Osteoblast (primary cell): ENCODE data around the gene DCLK3. TPM values are rescaled to one million over a fixed set of nuclear protein-coding genes. Genes with fewer than 3 reads are reported as not detected.
A peak's percentile ranks its signal among the peaks of the same experiment; 100 is the strongest.

ENCODE experiments used
- DNase-seq: peaks from one replicate; pipeline ENCODE4 v3.0.0; 2011; ENCODE audit warnings: low spot score, mixed read lengths; ENCODE audit not compliant: insufficient read length; ENCODE audit errors: missing footprints
- H2AFZ ChIP-seq: 2 replicates; pipeline ENCODE4 v1.6.0; 2011; ENCODE audit warnings: mild to moderate bottlenecking, low read length
- H3K27ac ChIP-seq: 2 replicates; pipeline ENCODE4 v1.5.1; 2011; ENCODE audit warnings: mild to moderate bottlenecking, low read depth, low read length, moderate library complexity
- H3K27me3 ChIP-seq: 2 replicates; pipeline ENCODE4 v1.6.0; 2012; ENCODE audit warnings: mild to moderate bottlenecking, control low read depth, inconsistent platforms, low read length, moderate library complexity; ENCODE audit not compliant: insufficient read depth
- H3K36me3 ChIP-seq: 2 replicates; pipeline ENCODE4 v1.5.1; 2011; ENCODE audit warnings: mild to moderate bottlenecking, low read length, control low read depth, moderate library complexity; ENCODE audit not compliant: insufficient read depth
- H3K4me1 ChIP-seq: 2 replicates; pipeline ENCODE4 v1.5.1; 2011; ENCODE audit warnings: mild to moderate bottlenecking, low read length, control low read depth, moderate library complexity; ENCODE audit not compliant: insufficient read depth
- H3K4me2 ChIP-seq: 2 replicates; pipeline ENCODE4 v1.6.0; 2011; ENCODE audit warnings: mild to moderate bottlenecking, low read length; ENCODE audit not compliant: insufficient read depth
- H3K4me3 ChIP-seq: fragments of 200-600 bp; sonication (generic); 3 replicates; pipeline ENCODE4 v1.5.1; 2012; ENCODE audit warnings: mild to moderate bottlenecking, low read length, inconsistent platforms; ENCODE audit not compliant: insufficient read depth
- H3K79me2 ChIP-seq: 2 replicates; pipeline ENCODE4 v1.6.0; 2012; ENCODE audit warnings: mild to moderate bottlenecking, low read length, control low read depth, inconsistent platforms; ENCODE audit not compliant: insufficient read depth
- H3K9me3 ChIP-seq: 2 replicates; pipeline ENCODE4 v1.5.1; 2011; ENCODE audit warnings: low read depth, low read length, control low read depth
- H4K20me1 ChIP-seq: 2 replicates; pipeline ENCODE4 v1.6.0; 2012; ENCODE audit warnings: mild to moderate bottlenecking, low read length, control low read depth; ENCODE audit not compliant: insufficient read depth
- CTCF ChIP-seq: IDR thresholded peaks from 2 replicates; pipeline ENCODE4 v1.5.1; 2011; ENCODE audit warnings: mild to moderate bottlenecking, low read depth, low read length, moderate library complexity; ENCODE audit errors: extremely low read depth
- total RNA-seq: library from RNA; depleted of rRNA; stranded (reverse); fragments of >200 nt; gene quantifications from 2 replicates; pipeline ENCODE4 v1.2.3, GENCODE V29; 2012

DCLK3 gene
- total RNA-seq, 1 donor, result under 0.01 TPM

GRCh38 chr3:36705015-36705414 lies 59.3 kb downstream of the DCLK3 start:
- peak overlapping the region; percentile 55 for H2AFZ ChIP-seq
- H3K79me2 ChIP-seq, result no peaks in the 10 kb centered on the region
- H4K20me1 ChIP-seq, result no peaks in the 10 kb centered on the region
- H3K4me1 ChIP-seq, result peaks cover 23% of the 10 kb centered on the region
- H3K36me3 ChIP-seq, result no peaks in the 10 kb centered on the region
- no peaks in the 10 kb centered on the region for H3K9me3 ChIP-seq
- TF ChIP-seq CTCF, result no peak
- DNase-seq, result no peak
- H3K4me2 ChIP-seq, result no peak overlapping the region
- H3K27ac ChIP-seq, result no peak overlapping the region
- H3K4me3 ChIP-seq, result no peak overlapping the region
- no peaks in the 10 kb centered on the region for H3K27me3 ChIP-seq

- H3K27ac ChIP-seq, result no peak overlapping the region
- no peaks in the 10 kb centered on the region for H4K20me1 ChIP-seq
- peak overlapping the region; percentile 55 for H2AFZ ChIP-seq
- no peaks in the 10 kb centered on the region for H3K9me3 ChIP-seq
- DNase-seq, result no peak
- no peaks in the 10 kb centered on the region for H3K27me3 ChIP-seq
- peaks cover 23% of the 10 kb centered on the region for H3K4me1 ChIP-seq
- H3K4me2 ChIP-seq, result no peak overlapping the region
- no peaks in the 10 kb centered on the region for H3K79me2 ChIP-seq
- H3K36me3 ChIP-seq, result no peaks in the 10 kb centered on the region
- H3K4me3 ChIP-seq, result no peak overlapping the region
- TF ChIP-seq CTCF, result no peak
Measured at GRCh38 chr3:36704280-36704679, 60.1 kb downstream of the DCLK3 start.

- Histone ChIP-seq H3K4me2 (no peak overlapping the region), H3K27ac (no peak overlapping the region), H3K79me2 (no peaks in the 10 kb centered on the region), H3K9me3 (no peaks in the 10 kb centered on the region), H3K4me1 (peaks cover 12% of the 10 kb centered on the region), H3K4me3 (no peak overlapping the region), H3K27me3 (no peaks in the 10 kb centered on the region), H4K20me1 (no peaks in the 10 kb centered on the region), H2AFZ (no peak overlapping the region), H3K36me3 (no peaks in the 10 kb centered on the region)
- no peak for DNase-seq
- peak; percentile 4 for TF ChIP-seq CTCF
Measured at GRCh38 chr3:36701249-36701572, 63.1 kb downstream of the DCLK3 start.

GRCh38 chr3:36700537-36701248 lies 63.7 kb downstream of the DCLK3 start:
- H3K36me3 ChIP-seq, result no peaks in the 10 kb centered on the region
- DNase-seq, result peak; percentile 87
- peak; percentile 95 for TF ChIP-seq CTCF
- no peaks in the 10 kb centered on the region for H3K27me3 ChIP-seq
- no peak overlapping the region for H2AFZ ChIP-seq
- no peak overlapping the region for H3K27ac ChIP-seq
- no peaks in the 10 kb centered on the region for H3K79me2 ChIP-seq
- H3K9me3 ChIP-seq, result no peaks in the 10 kb centered on the region
- no peak overlapping the region for H3K4me2 ChIP-seq
- peaks cover 14% of the 10 kb centered on the region for H3K4me1 ChIP-seq
- no peaks in the 10 kb centered on the region for H4K20me1 ChIP-seq
- H3K4me3 ChIP-seq, result no peak overlapping the region
